ENCODE measurements around the gene CAMTA1.
A peak's percentile ranks its signal among the peaks of the same experiment; 100 is the strongest.

Gene CAMTA1

GRCh38 chr1:6880951-6881690 is 95.9 kb downstream of the CAMTA1 start:
- DNase-seq (ENCODE audit: low read depth), result peak; percentile 54
- H3K4me3 ChIP-seq (ENCODE audit: low read depth, low read length), result no peak overlapping the region
- TF ChIP-seq CTCF (conservative IDR thresholded peaks at IDR 0.05; ENCODE audit: low read depth, low read length), result no peak

- H3K4me3 ChIP-seq (ENCODE audit: low read depth, low read length), result no peak overlapping the region
- no peak for DNase-seq (ENCODE audit: low read depth)
- TF ChIP-seq CTCF (conservative IDR thresholded peaks at IDR 0.05; ENCODE audit: low read depth, low read length), result no peak
Measured at GRCh38 chr1:6882414-6882813, 97.2 kb downstream of the CAMTA1 start.

- H3K4me3 ChIP-seq (ENCODE audit: low read depth, low read length), result no peak overlapping the region
- DNase-seq (ENCODE audit: low read depth), result no peak
- no peak for TF ChIP-seq CTCF (conservative IDR thresholded peaks at IDR 0.05; ENCODE audit: low read depth, low read length)
Measured at GRCh38 chr1:6884652-6885153, 99.4 kb downstream of the CAMTA1 start.

GRCh38 chr1:6885426-6885825 is 100.2 kb downstream of the CAMTA1 start:
- no peak for DNase-seq (ENCODE audit: low read depth)
- TF ChIP-seq CTCF (conservative IDR thresholded peaks at IDR 0.05; ENCODE audit: low read depth, low read length), result no peak
- H3K4me3 ChIP-seq (ENCODE audit: low read depth, low read length), result no peak overlapping the region

- no peak overlapping the region for H3K4me3 ChIP-seq (ENCODE audit: low read depth, low read length)
- no peak for TF ChIP-seq CTCF (conservative IDR thresholded peaks at IDR 0.05; ENCODE audit: low read depth, low read length)
- no peak for DNase-seq (ENCODE audit: low read depth)
Measured at GRCh38 chr1:6886523-6886922, 101.3 kb downstream of the CAMTA1 start.

GRCh38 chr1:6888268-6888667 is 103.0 kb downstream of the CAMTA1 start:
- peak; percentile 33 for TF ChIP-seq CTCF (conservative IDR thresholded peaks at IDR 0.05; ENCODE audit: low read depth, low read length)
- peak; percentile 64 for DNase-seq (ENCODE audit: low read depth)
- no peak overlapping the region for H3K4me3 ChIP-seq (ENCODE audit: low read depth, low read length)

GRCh38 chr1:6888870-6889269 is 103.6 kb downstream of the CAMTA1 start:
- DNase-seq (ENCODE audit: low read depth), result no peak
- no peak for TF ChIP-seq CTCF (conservative IDR thresholded peaks at IDR 0.05; ENCODE audit: low read depth, low read length)
- no peak overlapping the region for H3K4me3 ChIP-seq (ENCODE audit: low read depth, low read length)

All from choroid plexus epithelial cell (primary cell).